Thyroid gland (tissue), 4 donors: ENCODE data around the gene TGFB3.

Experiments
- CTCF ChIP-seq, 6 experiments: fragments of 200-600 bp in 3 of 6; fragments of 450-650 bp in 3 of 6; sonication (generic) in 3 of 6; IDR thresholded peaks; one replicate each; pipeline ENCODE4 v1.5.1; 2016 to 2019; ENCODE audit warnings: antibody characterized with exemption in 6 of 6, mild to moderate bottlenecking in 2 of 6, inconsistent platforms in 1 of 6, moderate library complexity in 1 of 6
- POLR2A ChIP-seq, 2 donors: fragments of 450-650 bp; IDR thresholded peaks; one replicate each; pipeline ENCODE4 v1.6.1; 2017; ENCODE audit warnings: antibody characterized with exemption in 2 of 2, mild to moderate bottlenecking in 2 of 2, moderate library complexity in 1 of 2

DNA sequence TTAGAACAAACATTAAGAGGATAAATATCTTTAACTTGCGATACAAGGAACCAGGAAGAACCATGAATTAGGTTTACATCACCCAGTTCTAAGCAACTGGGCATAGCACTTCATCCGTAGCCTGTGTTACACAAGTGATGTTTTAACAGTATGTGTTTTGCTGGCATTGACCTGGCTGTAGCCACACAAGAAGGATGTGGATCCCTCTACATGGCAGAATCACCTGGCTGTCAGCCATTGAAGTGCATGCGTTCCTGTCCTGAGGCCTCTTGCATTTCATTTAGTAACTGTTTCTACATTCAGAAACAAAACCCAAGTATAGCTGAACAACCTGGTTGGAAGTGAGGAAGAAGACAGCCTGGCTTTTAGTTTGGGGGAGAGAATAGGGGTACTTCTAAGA is 72.2 kb downstream of the TGFB3 start:
- TF ChIP-seq CTCF (IDR thresholded peaks at IDR 0.05): no peak
- TF ChIP-seq POLR2A (IDR thresholded peaks at IDR 0.05): no peak
